Stimulated activated CD4-positive, alpha-beta T cell treated with anti-CD3 and anti-CD28 coated beads, Interleukin-4, amount 100 ng/mL, for 4 hours (primary cell): ENCODE results near the gene EIF4E1B.

Experiments used
- DNase-seq, 2 experiments: peaks; one replicate each; pipeline ENCODE4 v3.0.0-alpha.2; 2020

The EIF4E1B gene

DNA sequence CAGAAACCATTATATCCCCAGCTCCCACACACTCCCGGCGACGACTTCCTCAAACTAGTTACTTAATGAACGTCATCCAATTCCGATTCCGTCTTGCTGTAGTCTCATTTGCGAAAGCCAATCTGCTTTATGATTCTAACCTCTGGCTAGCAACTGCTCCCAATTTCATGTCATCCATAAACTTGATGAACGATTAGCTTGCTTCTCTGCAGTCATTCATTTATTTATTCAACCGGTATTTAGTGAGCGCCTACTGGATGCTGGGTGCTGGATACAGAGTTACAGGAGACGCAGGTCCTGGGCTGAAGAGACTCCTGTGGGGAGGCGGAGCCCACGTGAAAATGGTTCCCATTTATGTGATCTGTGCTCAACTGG lies 63.0 kb downstream of the EIF4E1B start:
- DNase-seq: no peak

DNA sequence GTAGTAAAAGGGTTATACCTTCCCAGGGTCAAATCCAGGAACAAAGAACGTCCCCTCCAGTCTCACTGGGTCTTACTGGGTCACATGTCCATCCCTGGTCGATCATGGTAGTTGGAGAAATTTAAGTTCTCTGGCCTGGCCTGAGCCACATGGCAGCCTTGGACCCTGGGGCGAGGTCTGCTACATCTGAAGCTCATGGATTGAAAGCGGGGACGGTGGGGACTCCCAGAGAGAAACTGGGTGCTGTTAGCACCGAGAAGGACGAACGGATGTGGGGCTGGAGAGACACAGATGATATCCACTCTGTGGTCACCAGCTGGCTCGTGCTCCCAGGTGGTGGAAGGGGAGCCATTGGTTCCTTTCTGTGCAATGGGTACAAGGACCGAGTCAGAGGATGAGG lies 63.7 kb downstream of the EIF4E1B start:
- DNase-seq: no peak

DNA sequence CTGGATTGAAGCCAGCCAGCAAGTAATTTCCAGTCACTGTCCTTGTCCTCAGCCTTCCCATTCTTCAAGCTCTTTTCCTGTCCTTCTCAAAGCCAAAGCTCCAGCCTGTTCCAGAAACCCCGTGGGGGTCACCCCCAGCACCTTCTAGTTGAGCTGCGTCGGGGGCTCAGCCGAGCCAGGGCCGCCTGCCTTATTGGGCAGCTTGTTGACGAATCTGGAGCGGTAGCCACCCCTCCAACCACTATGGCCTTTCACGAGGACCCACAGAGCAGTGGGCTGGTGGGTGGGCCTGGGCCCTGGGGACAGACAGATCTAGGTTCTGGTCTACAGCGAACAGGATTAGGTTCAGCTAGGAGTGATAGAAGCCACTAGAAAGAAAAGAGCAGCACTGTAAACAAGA lies 64.2 kb downstream of the EIF4E1B start:
- no peak for DNase-seq

DNA sequence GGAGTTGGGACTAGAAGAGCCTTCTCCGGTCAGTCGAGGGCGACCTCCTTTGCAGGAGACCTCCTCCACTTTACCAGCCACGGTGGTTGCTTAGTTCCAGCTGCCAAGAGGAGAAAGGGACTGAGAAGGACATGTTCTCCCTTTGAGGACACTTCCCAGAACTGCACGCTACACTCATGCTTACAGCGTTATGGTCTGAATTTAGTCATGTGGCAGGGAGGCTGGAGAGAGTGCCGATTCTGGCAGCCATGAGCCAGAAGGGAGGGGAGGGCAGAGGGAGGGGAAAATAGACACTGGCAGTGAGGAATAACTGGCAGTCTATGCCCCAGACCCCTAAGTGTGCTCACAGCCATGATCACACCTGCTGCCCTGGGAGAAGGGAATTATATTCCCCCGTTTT lies 64.6 kb downstream of the EIF4E1B start:
- no peak for DNase-seq
